HEK293 (cell line): Measurements from ENCODE around the gene ISX.

Experiments
- CTCF ChIA-PET: fragments of 350-600 bp; formaldehyde crosslinking; extraction: SDS; loops from one replicate; lab custom pipeline; 2021; ENCODE audit warnings: antibody characterized with exemption; lab: Yijun Ruan, JAX
- POLR2A ChIA-PET: fragments of 300-600 bp; formaldehyde crosslinking; extraction: SDS; loops from one replicate; lab custom pipeline; 2020; ENCODE audit warnings: antibody characterized with exemption, inconsistent platforms; lab: Yijun Ruan, JAX
- H3K27ac ChIP-seq: fragments of 200-500 bp; sonication (Bioruptor generic); 2 replicates; pipeline ENCODE4 v1.5.1; 2014; ENCODE audit warnings: low read depth, low read length, control low read depth, inconsistent platforms; ENCODE audit errors: extremely low read depth
- H3K36me3 ChIP-seq, 2 experiments: fragments of 200-500 bp in 1 of 2; sonication (Bioruptor generic) in 1 of 2; 1 replicate in 1 of 2; 2 replicates in 1 of 2; pipeline ENCODE4 v1.5.1; 2014 to 2017; ENCODE audit warnings: inconsistent platforms in 2 of 2, low read length in 2 of 2; ENCODE audit not compliant: control insufficient read depth in 2 of 2, insufficient read depth in 1 of 2
- H3K4me1 ChIP-seq: fragments of 200-500 bp; sonication (Bioruptor generic); 2 replicates; pipeline ENCODE4 v1.5.1; 2014; ENCODE audit warnings: mild to moderate bottlenecking, low read length, inconsistent platforms; ENCODE audit not compliant: control insufficient read depth, insufficient read depth
- H3K4me3 ChIP-seq: 2 replicates; pipeline ENCODE4 v1.5.1; 2011; ENCODE audit warnings: low read depth, mild to moderate bottlenecking, control low read depth, low read length, moderate library complexity
- H3K9me3 ChIP-seq: fragments of 200-500 bp; sonication (Bioruptor generic); 2 replicates; pipeline ENCODE4 v1.5.1; 2014; ENCODE audit warnings: low read depth, low read length, inconsistent platforms; ENCODE audit not compliant: control insufficient read depth, insufficient read depth
- GLIS1 ChIP-seq: fragments of 450-650 bp; formaldehyde crosslinking; IDR thresholded peaks from 2 replicates; pipeline ENCODE4 v1.5.1; 2016; ENCODE audit warnings: missing biosample characterization, missing genetic modification characterization
- HIC1 ChIP-seq: fragments of 450-650 bp; formaldehyde crosslinking; IDR thresholded peaks from 2 replicates; pipeline ENCODE4 v1.5.1; 2016; ENCODE audit warnings: missing biosample characterization, missing genetic modification characterization
- KLF1 ChIP-seq: fragments of 450-650 bp; formaldehyde crosslinking; IDR thresholded peaks from 2 replicates; pipeline ENCODE4 v1.5.1; 2016; ENCODE audit warnings: missing biosample characterization, missing genetic modification characterization
- KLF7 ChIP-seq: fragments of 450-650 bp; formaldehyde crosslinking; IDR thresholded peaks from 2 replicates; pipeline ENCODE4 v1.5.1; 2016; ENCODE audit warnings: missing biosample characterization, missing genetic modification characterization, borderline replicate concordance
- SALL2 ChIP-seq: fragments of 450-650 bp; formaldehyde crosslinking; IDR thresholded peaks from 2 replicates; pipeline ENCODE4 v1.5.0; 2017; ENCODE audit warnings: missing biosample characterization, mild to moderate bottlenecking, missing genetic modification characterization, borderline replicate concordance
- SCRT1 ChIP-seq: fragments of 450-650 bp; formaldehyde crosslinking; IDR thresholded peaks from 2 replicates; pipeline ENCODE4 v1.5.1; 2016; ENCODE audit warnings: missing biosample characterization, missing genetic modification characterization, borderline replicate concordance
- ZBTB6 ChIP-seq: fragments of 450-650 bp; formaldehyde crosslinking; IDR thresholded peaks from 2 replicates; pipeline ENCODE4 v1.5.1; 2017; ENCODE audit warnings: missing biosample characterization, missing genetic modification characterization
- ZNF148 ChIP-seq: fragments of 450-650 bp; formaldehyde crosslinking; IDR thresholded peaks from 2 replicates; pipeline ENCODE4 v1.5.0; 2017; ENCODE audit warnings: missing biosample characterization, missing genetic modification characterization, borderline replicate concordance
- ZNF214 ChIP-seq: fragments of 450-650 bp; formaldehyde crosslinking; IDR thresholded peaks from 2 replicates; pipeline ENCODE4 v1.5.1; 2017; ENCODE audit warnings: missing biosample characterization, mild to moderate bottlenecking, missing genetic modification characterization, borderline replicate concordance
- ZNF658 ChIP-seq: fragments of 450-650 bp; formaldehyde crosslinking; IDR thresholded peaks from 2 replicates; pipeline ENCODE4; 2016; ENCODE audit warnings: missing biosample characterization, missing genetic modification characterization
- ZNF670 ChIP-seq: fragments of 450-650 bp; formaldehyde crosslinking; IDR thresholded peaks from 2 replicates; pipeline ENCODE4 v1.5.1; 2016; ENCODE audit warnings: missing biosample characterization, missing genetic modification characterization, low read depth
- ZNF777 ChIP-seq: fragments of 450-650 bp; formaldehyde crosslinking; IDR thresholded peaks from 2 replicates; pipeline ENCODE4 v1.5.1; 2017; ENCODE audit warnings: missing biosample characterization, missing genetic modification characterization, borderline replicate concordance
- ZXDB ChIP-seq: fragments of 450-650 bp; formaldehyde crosslinking; IDR thresholded peaks from 2 replicates; pipeline ENCODE4 v1.5.1; 2016; ENCODE audit warnings: missing biosample characterization, missing genetic modification characterization

Gene ISX

GRCh38 chr22:35114131-35114980 is 48.4 kb downstream of the ISX start (continued):
- TF ChIP-seq ZBTB6 (no peak), ZXDB (tag by site-specific recombination) (no peak)

- POLR2A ChIA-PET = no interaction called here
Observed at GRCh38 chr22:35115515-35115914, 49.6 kb downstream of the ISX start.

GRCh38 chr22:35116269-35116668 is 50.3 kb downstream of the ISX start:
- Histone ChIP-seq H3K4me1 (no peaks in the 10 kb centered on the region), H3K27ac (no peak overlapping the region), H3K9me3 (no peaks in the 10 kb centered on the region), H3K36me3 (no peaks in the 10 kb centered on the region), H3K4me3 (no peak overlapping the region)
- POLR2A ChIA-PET = no interaction called here
- TF ChIP-seq SALL2 (tag by site-specific recombination) (no peak), ZNF214 (tag by site-specific recombination) (no peak), HIC1 (tag by site-specific recombination) (no peak), SCRT1 (tag by site-specific recombination) (no peak), ZNF777 (tag by site-specific recombination) (no peak), ZNF658 (tag by site-specific recombination) (no peak), ZNF148 (tag by site-specific recombination) (no peak), KLF1 (tag by site-specific recombination) (no peak)
- CTCF ChIA-PET = interaction anchor here (1.2 kb wide), 1 partner anchor 18 kb away, joined by 4 read pairs; no protein-coding TSS in a partner anchor

More at GRCh38 chr22:35115515-35115914, 49.6 kb downstream of the ISX start:
- Histone ChIP-seq H3K4me1 (no peaks in the 10 kb centered on the region), H3K27ac (no peak overlapping the region), H3K36me3 (no peaks in the 10 kb centered on the region), H3K9me3 (no peaks in the 10 kb centered on the region), H3K4me3 (no peak overlapping the region)
- CTCF ChIA-PET = interaction anchor here (1.2 kb wide), 1 partner anchor 17 kb away, joined by 4 read pairs; no protein-coding TSS in a partner anchor
- TF ChIP-seq GLIS1 (tag by site-specific recombination) (no peak), KLF7 (tag by site-specific recombination) (no peak), ZNF670 (tag by site-specific recombination) (no peak)
- TF ChIP-seq, all 188 proteins: peak for 0
